ENCODE data around the gene TMEM178B.

GRCh38 chr7:141258559-141258958 lies 184.7 kb downstream of the TMEM178B start:
- TF ChIP-seq, protein P1, sequence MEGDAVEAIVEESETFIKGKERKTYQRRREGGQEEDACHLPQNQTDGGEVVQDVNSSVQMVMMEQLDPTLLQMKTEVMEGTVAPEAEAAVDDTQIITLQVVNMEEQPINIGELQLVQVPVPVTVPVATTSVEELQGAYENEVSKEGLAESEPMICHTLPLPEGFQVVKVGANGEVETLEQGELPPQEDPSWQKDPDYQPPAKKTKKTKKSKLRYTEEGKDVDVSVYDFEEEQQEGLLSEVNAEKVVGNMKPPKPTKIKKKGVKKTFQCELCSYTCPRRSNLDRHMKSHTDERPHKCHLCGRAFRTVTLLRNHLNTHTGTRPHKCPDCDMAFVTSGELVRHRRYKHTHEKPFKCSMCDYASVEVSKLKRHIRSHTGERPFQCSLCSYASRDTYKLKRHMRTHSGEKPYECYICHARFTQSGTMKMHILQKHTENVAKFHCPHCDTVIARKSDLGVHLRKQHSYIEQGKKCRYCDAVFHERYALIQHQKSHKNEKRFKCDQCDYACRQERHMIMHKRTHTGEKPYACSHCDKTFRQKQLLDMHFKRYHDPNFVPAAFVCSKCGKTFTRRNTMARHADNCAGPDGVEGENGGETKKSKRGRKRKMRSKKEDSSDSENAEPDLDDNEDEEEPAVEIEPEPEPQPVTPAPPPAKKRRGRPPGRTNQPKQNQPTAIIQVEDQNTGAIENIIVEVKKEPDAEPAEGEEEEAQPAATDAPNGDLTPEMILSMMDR (IDR thresholded peaks at IDR 0.05; ENCODE audit: insufficient read depth, low read length): no peak
- TF ChIP-seq REST (IDR thresholded peaks at IDR 0.05; ENCODE audit: insufficient replicate concordance, low read depth): no peak
- no peak for TF ChIP-seq POLR2AphosphoS5 (IDR thresholded peaks at IDR 0.05; ENCODE audit: low read depth)
- no peak for TF ChIP-seq GABPA (IDR thresholded peaks at IDR 0.05; ENCODE audit: low read depth)
- no peak for TF ChIP-seq SPI1 (IDR thresholded peaks at IDR 0.05; ENCODE audit: borderline replicate concordance, low read depth)
